ENCODE data around the gene PARPBP.

GRCh38 chr12:102163383-102163782 lies 43.4 kb downstream of the PARPBP start:
- TF ChIP-seq, protein P1, sequence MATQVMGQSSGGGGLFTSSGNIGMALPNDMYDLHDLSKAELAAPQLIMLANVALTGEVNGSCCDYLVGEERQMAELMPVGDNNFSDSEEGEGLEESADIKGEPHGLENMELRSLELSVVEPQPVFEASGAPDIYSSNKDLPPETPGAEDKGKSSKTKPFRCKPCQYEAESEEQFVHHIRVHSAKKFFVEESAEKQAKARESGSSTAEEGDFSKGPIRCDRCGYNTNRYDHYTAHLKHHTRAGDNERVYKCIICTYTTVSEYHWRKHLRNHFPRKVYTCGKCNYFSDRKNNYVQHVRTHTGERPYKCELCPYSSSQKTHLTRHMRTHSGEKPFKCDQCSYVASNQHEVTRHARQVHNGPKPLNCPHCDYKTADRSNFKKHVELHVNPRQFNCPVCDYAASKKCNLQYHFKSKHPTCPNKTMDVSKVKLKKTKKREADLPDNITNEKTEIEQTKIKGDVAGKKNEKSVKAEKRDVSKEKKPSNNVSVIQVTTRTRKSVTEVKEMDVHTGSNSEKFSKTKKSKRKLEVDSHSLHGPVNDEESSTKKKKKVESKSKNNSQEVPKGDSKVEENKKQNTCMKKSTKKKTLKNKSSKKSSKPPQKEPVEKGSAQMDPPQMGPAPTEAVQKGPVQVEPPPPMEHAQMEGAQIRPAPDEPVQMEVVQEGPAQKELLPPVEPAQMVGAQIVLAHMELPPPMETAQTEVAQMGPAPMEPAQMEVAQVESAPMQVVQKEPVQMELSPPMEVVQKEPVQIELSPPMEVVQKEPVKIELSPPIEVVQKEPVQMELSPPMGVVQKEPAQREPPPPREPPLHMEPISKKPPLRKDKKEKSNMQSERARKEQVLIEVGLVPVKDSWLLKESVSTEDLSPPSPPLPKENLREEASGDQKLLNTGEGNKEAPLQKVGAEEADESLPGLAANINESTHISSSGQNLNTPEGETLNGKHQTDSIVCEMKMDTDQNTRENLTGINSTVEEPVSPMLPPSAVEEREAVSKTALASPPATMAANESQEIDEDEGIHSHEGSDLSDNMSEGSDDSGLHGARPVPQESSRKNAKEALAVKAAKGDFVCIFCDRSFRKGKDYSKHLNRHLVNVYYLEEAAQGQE (IDR thresholded peaks at IDR 0.05; ENCODE audit: low read depth, low read length), result no peak
- no peak for TF ChIP-seq CTCF (IDR thresholded peaks at IDR 0.05)

Data from SK-N-SH (cell line).